OCI-LY3 (cell line): ENCODE results near the gene PIK3CB.
"Not testable (repeated sequence)": the region's sequence is repeated elsewhere in the genome, so short reads cannot be mapped to it uniquely, and the experiment has no call there.

Experiments
- H2AFZ ChIP-seq: fragments of 200-600, 300-600 bp; shearing (Covaris generic); 2 replicates; pipeline ENCODE4 v1.6.0; 2014; ENCODE audit warnings: antibody characterized with exemption, low read depth, low read length
- H3K27ac ChIP-seq: fragments of 200-600, 300-600 bp; sonication (generic); 2 replicates; pipeline ENCODE4 v1.5.1; 2014; ENCODE audit warnings: mild to moderate bottlenecking, low read length, moderate library complexity, mixed read lengths
- H3K27me3 ChIP-seq: fragments of 200-600, 300-600 bp; sonication (generic); 2 replicates; pipeline ENCODE4 v1.6.1; 2014; ENCODE audit warnings: low read depth, low read length, mixed read lengths
- H3K36me3 ChIP-seq: fragments of 200-600, 300-600 bp; sonication (generic); replicated peaks from 2 replicates; pipeline ENCODE3; 2014; ENCODE audit warnings: low read depth, low read length, mixed read lengths
- H3K4me1 ChIP-seq: fragments of 300-600, 200-600 bp; sonication (generic); 2 replicates; pipeline ENCODE4 v1.6.1; 2014; ENCODE audit warnings: low read length, mixed read lengths
- H3K4me2 ChIP-seq: fragments of 200-600, 300-600 bp; sonication (generic); 2 replicates; pipeline ENCODE4 v1.6.1; 2014; ENCODE audit warnings: low read length, mixed read lengths
- H3K4me3 ChIP-seq: fragments of 300-600, 200-600 bp; sonication (generic); 2 replicates; pipeline ENCODE4 v1.5.1; 2014; ENCODE audit warnings: antibody characterized with exemption, mild to moderate bottlenecking, low read length, moderate library complexity
- H3K79me2 ChIP-seq: fragments of 300-600, 200-600 bp; shearing (Covaris generic); 2 replicates; pipeline ENCODE4 v1.6.1; 2014; ENCODE audit warnings: mild to moderate bottlenecking, low read length, mixed read lengths
- H3K9ac ChIP-seq: fragments of 300-600, 200-600 bp; shearing (Covaris generic); 2 replicates; pipeline ENCODE4 v1.6.0; 2014; ENCODE audit warnings: mild to moderate bottlenecking, low read length, moderate library complexity
- H3K9me3 ChIP-seq: fragments of 200-600, 300-600 bp; shearing (Covaris generic); 2 replicates; pipeline ENCODE4 v1.6.1; 2014; ENCODE audit warnings: low read length, mixed read lengths; ENCODE audit not compliant: insufficient read depth
- H4K20me1 ChIP-seq: fragments of 200-600, 300-600 bp; sonication (generic); 2 replicates; pipeline ENCODE4 v1.6.1; 2016; ENCODE audit warnings: low read length, mixed read lengths; ENCODE audit not compliant: insufficient read depth
- CTCF ChIP-seq: fragments of 200-600, 300-600 bp; sonication (generic); IDR thresholded peaks from 2 replicates; pipeline ENCODE4 v1.5.1; 2014; ENCODE audit warnings: antibody characterized with exemption, low read length, low read depth
- EZH2phosphoT487 ChIP-seq: fragments of 200-600 bp; shearing (Covaris generic); IDR thresholded peaks from 2 replicates; pipeline ENCODE4 v1.6.1; 2018; ENCODE audit warnings: antibody characterized with exemption, mixed run types, low read depth

Gene PIK3CB

GRCh38 chr3:138829097-138829496, 5.6 kb downstream of the PIK3CB start:
- Histone ChIP-seq H3K4me2 (no peak overlapping the region), H2AFZ (no peak overlapping the region), H3K79me2 (peaks cover 76% of the 10 kb centered on the region), H3K36me3 (peaks cover 3% of the 10 kb centered on the region), H3K4me3 (no peak overlapping the region), H4K20me1 (peaks cover 22% of the 10 kb centered on the region), H3K27ac (no peak overlapping the region), H3K9ac (no peak overlapping the region), H3K9me3 (no peaks in the 10 kb centered on the region), H3K27me3 (no peaks in the 10 kb centered on the region), H3K4me1 (peaks cover 7% of the 10 kb centered on the region)
- TF ChIP-seq EZH2phosphoT487: no peak
- TF ChIP-seq CTCF: no peak

- Histone ChIP-seq H3K27me3 (no peaks in the 10 kb centered on the region), H3K36me3 (peaks cover 3% of the 10 kb centered on the region), H3K79me2 (peaks cover 63% of the 10 kb centered on the region)
These were observed 7.5 kb downstream of the PIK3CB start for GRCh38 chr3:138827222-138827621.

GRCh38 chr3:138825336-138825735, 9.4 kb downstream of the PIK3CB start:
- Histone ChIP-seq H3K4me1 (no peaks in the 10 kb centered on the region), H3K27ac (no peak overlapping the region), H3K9me3 (no peaks in the 10 kb centered on the region), H3K9ac (no peak overlapping the region), H3K4me2 (no peak overlapping the region), H3K4me3 (no peak overlapping the region), H3K27me3 (no peaks in the 10 kb centered on the region), H2AFZ (no peak overlapping the region), H3K36me3 (no peaks in the 10 kb centered on the region), H4K20me1 (peaks cover 14% of the 10 kb centered on the region), H3K79me2 (peaks cover 57% of the 10 kb centered on the region)
- TF ChIP-seq EZH2phosphoT487 (no peak), CTCF (no peak)

More at GRCh38 chr3:138827222-138827621, 7.5 kb downstream of the PIK3CB start:
- no peak for TF ChIP-seq EZH2phosphoT487
- TF ChIP-seq CTCF: no peak
- no peaks in the 10 kb centered on the region for H3K4me1 ChIP-seq
- H2AFZ ChIP-seq: no peak overlapping the region
- H3K9me3 ChIP-seq: no peaks in the 10 kb centered on the region
- H3K9ac ChIP-seq: no peak overlapping the region
- H3K4me2 ChIP-seq: no peak overlapping the region
- no peak overlapping the region for H3K27ac ChIP-seq
- no peak overlapping the region for H3K4me3 ChIP-seq
- peaks cover 21% of the 10 kb centered on the region for H4K20me1 ChIP-seq

- peaks cover 52% of the 10 kb centered on the region for H3K79me2 ChIP-seq
These were observed 10.6 kb downstream of the PIK3CB start for GRCh38 chr3:138824114-138824506.

GRCh38 chr3:138820379-138820778, 14.3 kb downstream of the PIK3CB start:
- H3K36me3 ChIP-seq, H3K4me2 ChIP-seq, H2AFZ ChIP-seq, H3K9ac ChIP-seq, H3K27me3 ChIP-seq, H3K4me3 ChIP-seq, H3K27ac ChIP-seq, H3K4me1 ChIP-seq, H3K9me3 ChIP-seq: not testable (repeated sequence)
- H4K20me1 ChIP-seq: peaks cover 10% of the 10 kb centered on the region
- peaks cover 51% of the 10 kb centered on the region for H3K79me2 ChIP-seq

More at GRCh38 chr3:138824114-138824506, 10.6 kb downstream of the PIK3CB start:
- Histone ChIP-seq H4K20me1 (peaks cover 11% of the 10 kb centered on the region), H2AFZ (no peak overlapping the region), H3K27me3 (no peaks in the 10 kb centered on the region), H3K27ac (no peak overlapping the region), H3K9ac (no peak overlapping the region), H3K4me2 (no peak overlapping the region), H3K9me3 (no peaks in the 10 kb centered on the region), H3K4me3 (no peak overlapping the region), H3K4me1 (no peaks in the 10 kb centered on the region), H3K36me3 (no peaks in the 10 kb centered on the region)
- TF ChIP-seq EZH2phosphoT487 (no peak), CTCF (no peak)
